GM10248 (cell line): ENCODE data around the gene CFAP43.

ENCODE experiments used
- CTCF ChIA-PET: fragments of 300-600 bp; sonication (Branson Sonifier 250); formaldehyde crosslinking; extraction: SDS; loops from one replicate; lab custom pipeline; 2021; ENCODE audit warnings: antibody characterized with exemption; lab: Yijun Ruan, JAX
- POLR2A ChIA-PET: fragments of 350-650 bp; sonication (Branson Sonifier 250); formaldehyde crosslinking; extraction: SDS; loops from one replicate; lab custom pipeline; 2020; ENCODE audit warnings: antibody characterized with exemption; lab: Yijun Ruan, JAX
- DNase-seq: peaks from one replicate; pipeline ENCODE4 v3.0.0; 2012; ENCODE audit errors: extremely low spot score
- TF ChIP-seq, protein P1 (sequence below): IDR thresholded peaks from 2 replicates; pipeline ENCODE4 v1.5.1; 2012; ENCODE audit warnings: mild to moderate bottlenecking, low read depth; ENCODE audit errors: extremely low read depth, missing control alignments, control extremely low read depth

CFAP43 gene

GRCh38 chr10:104274762-104275721 lies 42.9 kb upstream of the CFAP43 start:
- ChIA-PET CTCF (interaction anchor here (0.7 to 11.7 kb wide), 20 partner anchors 10 to 387 kb away, joined by 3 to 218 read pairs (median 6); partner anchors contain the start of genes CFAP58, GSTO1, ITPRIP and SFR1), POLR2A (no interaction called here)
- TF ChIP-seq, protein P1, sequence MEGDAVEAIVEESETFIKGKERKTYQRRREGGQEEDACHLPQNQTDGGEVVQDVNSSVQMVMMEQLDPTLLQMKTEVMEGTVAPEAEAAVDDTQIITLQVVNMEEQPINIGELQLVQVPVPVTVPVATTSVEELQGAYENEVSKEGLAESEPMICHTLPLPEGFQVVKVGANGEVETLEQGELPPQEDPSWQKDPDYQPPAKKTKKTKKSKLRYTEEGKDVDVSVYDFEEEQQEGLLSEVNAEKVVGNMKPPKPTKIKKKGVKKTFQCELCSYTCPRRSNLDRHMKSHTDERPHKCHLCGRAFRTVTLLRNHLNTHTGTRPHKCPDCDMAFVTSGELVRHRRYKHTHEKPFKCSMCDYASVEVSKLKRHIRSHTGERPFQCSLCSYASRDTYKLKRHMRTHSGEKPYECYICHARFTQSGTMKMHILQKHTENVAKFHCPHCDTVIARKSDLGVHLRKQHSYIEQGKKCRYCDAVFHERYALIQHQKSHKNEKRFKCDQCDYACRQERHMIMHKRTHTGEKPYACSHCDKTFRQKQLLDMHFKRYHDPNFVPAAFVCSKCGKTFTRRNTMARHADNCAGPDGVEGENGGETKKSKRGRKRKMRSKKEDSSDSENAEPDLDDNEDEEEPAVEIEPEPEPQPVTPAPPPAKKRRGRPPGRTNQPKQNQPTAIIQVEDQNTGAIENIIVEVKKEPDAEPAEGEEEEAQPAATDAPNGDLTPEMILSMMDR: peak; percentile 76
- DNase-seq: peak; percentile 73

DNA sequence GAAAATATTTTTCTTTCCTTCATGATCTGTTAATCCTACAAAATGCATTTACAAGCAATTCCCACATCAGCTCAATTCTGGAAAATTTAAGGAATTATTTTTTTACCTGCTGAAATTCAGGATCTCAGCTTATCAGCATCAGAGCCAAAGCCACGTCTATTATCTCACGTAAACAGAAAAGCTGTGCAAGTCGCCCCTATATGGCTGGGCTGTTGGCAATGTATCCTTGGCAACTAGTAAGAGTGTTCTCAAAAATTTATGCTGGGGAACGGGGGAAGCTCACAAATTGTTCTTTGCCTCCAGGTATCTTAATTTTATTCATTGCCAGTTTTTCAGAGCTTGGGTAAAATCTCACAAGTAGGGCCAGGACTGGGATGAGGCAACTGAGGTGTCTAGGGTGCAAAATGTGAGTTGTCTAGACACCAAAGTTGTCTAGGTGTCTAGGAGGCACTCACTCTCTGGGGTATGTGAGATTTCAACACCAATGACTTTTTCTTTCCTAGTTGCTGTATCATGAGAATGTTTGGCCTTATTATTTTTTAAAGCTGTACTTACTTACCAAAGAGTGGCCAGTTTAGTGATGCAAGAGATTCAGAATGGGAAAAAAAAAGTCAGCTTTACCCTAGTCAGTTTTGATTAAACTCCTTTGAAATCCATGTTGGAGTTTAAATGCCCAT lies 41.9 kb upstream of the CFAP43 start:
- TF ChIP-seq, protein P1: no peak
- CTCF ChIA-PET: interaction anchor here (0.9 to 11.7 kb wide), 21 partner anchors 9 to 386 kb away, joined by 3 to 218 read pairs (median 6); partner anchors contain the start of genes CFAP58, GSTO1, ITPRIP and SFR1
- no peak for DNase-seq
- POLR2A ChIA-PET: no interaction called here

DNA sequence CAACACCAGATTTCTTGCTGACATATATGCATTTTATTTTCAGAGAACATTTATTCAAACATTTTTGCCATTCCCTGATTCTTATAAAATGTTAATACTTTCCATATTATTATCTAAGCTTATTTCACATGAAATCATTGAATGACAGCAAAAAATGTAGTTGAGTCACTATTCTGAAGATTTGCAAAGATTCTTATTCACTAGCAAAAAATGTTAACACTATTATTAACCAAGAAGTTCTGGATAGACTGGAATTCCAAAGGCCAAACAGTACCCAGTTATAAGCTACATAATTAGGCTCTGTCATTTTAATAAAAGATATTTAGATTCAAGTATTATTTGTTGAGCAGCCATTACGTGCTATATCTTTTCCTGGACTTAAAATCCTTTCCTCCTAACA lies 41.1 kb upstream of the CFAP43 start:
- POLR2A ChIA-PET: no interaction called here
- CTCF ChIA-PET: interaction anchor here (1.0 to 11.7 kb wide), 14 partner anchors 12 to 383 kb away, joined by 3 to 218 read pairs (median 6); partner anchors contain the start of genes CFAP58, GSTO1, ITPRIP and SFR1
- TF ChIP-seq, protein P1: no peak
- no peak for DNase-seq

- POLR2A ChIA-PET: interaction anchor here (1.5 kb wide), 1 partner anchor 12 kb away, joined by 5 read pairs; no protein-coding TSS in a partner anchor
- CTCF ChIA-PET: interaction anchor here (1.0 to 6.0 kb wide), 7 partner anchors 8 to 82 kb away, joined by 3 to 41 read pairs (median 3); partner anchors contain the start of gene GSTO1
- peak; percentile 100 for DNase-seq
- TF ChIP-seq, protein P1: no peak
Measured at GRCh38 chr10:104268713-104269645, 36.8 kb upstream of the CFAP43 start, which contains the start of gene GSTO2. GSTO2 (plus strand) TSS chr10:104269184; CDS start chr10:104274916, 5,732 bp downstream.

GRCh38 chr10:104268405-104268712 lies 36.2 kb upstream of the CFAP43 start:
- no peak for DNase-seq
- CTCF ChIA-PET: interaction anchor here (1.3 to 6.0 kb wide), 4 partner anchors 9 to 24 kb away, joined by 3 to 41 read pairs (median 16); partner anchors contain the start of gene GSTO1
- POLR2A ChIA-PET: interaction anchor here (1.5 kb wide), 1 partner anchor 12 kb away, joined by 5 read pairs; no protein-coding TSS in a partner anchor
- TF ChIP-seq, protein P1: no peak
